Kidney tubule cell (primary cell): ENCODE measurements around the gene LAMB1.
A peak's percentile ranks its signal among the peaks of the same experiment; 100 is the strongest.
"Not testable (repeated sequence)": the region's sequence is repeated elsewhere in the genome, so short reads cannot be mapped to it uniquely, and the experiment has no call there.

Source experiments
- DNase-seq: peaks from one replicate; pipeline ENCODE4 v3.0.0-alpha.2; 2018; ENCODE audit warnings: low spot score

Gene LAMB1

GRCh38 chr7:107971613-107972012 is 31.3 kb downstream of the LAMB1 start:
- DNase-seq: no peak

GRCh38 chr7:107971100-107971499 is 31.9 kb downstream of the LAMB1 start:
- no peak for DNase-seq

- DNase-seq: no peak
These were observed 33.1 kb downstream of the LAMB1 start for GRCh38 chr7:107969856-107970255.

DNA sequence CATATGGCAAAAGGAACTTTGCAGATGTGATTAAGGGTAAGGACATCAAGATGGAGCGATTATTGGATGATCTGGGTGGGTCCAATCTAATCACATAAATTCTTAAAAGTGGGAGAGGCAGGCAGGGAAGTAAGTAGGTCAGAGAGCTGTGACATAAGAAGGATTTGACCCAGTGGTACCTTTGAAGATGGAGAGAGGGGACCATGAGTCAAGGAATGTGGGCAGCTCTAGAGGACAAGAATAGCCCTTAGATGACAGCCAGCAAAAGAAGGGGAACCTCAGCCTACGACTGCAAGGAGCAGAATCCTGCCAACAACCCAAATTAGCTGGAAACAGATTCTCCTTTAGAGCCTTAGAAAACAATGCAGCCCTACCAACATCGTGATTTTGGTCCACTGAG is 34.5 kb downstream of the LAMB1 start:
- DNase-seq: no peak

DNA sequence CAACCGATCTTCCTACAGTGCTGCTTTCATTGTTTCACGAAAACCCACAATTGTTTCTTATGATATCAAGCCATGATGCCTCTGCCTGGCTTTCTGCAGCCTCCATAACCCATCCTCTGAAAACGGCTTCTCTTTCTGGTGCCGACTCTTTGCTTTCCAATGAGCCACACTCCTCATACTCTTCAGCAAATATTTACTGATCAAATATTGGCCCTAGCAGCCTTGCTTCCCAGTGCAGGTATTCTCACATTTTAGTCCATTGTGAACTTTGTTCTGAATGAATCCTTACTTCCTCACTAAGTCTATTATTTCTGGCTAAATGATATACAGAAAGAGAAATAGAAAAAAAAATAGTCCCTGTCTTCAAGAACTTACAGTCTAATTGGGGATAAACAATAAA is 35.5 kb downstream of the LAMB1 start:
- DNase-seq: no peak

DNA sequence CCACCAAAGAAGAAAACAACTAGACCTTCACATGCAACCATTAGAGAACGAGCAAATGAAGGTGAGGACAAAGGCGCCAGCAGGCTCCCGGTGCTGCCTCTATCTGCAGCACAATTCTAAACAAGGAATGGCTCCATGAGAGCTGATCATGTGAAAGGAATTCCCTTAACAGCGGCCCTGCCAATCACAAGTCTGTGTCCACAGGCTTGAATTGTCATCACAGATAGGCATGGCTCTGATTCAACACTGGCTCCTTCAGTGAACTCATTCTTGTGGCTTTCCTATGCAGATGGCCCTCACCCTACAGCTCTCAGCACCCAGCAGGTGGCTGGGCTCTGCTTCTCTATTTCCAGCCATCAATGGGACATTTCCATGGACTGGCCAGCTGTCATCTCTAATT is 36.2 kb downstream of the LAMB1 start:
- DNase-seq: peak; percentile 94

DNA sequence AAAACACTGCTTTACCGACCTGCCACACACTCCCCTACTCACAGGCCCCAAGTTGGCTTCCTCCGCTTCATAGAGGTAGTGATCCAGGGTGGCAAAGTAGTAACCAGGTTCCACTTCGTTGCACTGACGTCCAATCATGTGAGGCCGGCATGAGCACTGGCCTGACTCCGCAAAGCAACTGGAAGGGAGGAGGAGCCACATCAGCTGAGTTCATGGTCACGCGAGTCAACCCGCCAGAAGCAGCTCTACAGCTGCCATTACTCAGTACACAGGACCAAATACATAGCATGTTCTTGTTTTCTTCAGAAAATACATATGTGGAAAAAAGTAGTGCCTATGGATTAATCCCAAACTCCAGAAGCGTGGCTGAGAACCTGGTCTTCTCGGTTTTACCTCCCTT is 38.5 kb downstream of the LAMB1 start:
- DNase-seq: peak; percentile 51

DNA sequence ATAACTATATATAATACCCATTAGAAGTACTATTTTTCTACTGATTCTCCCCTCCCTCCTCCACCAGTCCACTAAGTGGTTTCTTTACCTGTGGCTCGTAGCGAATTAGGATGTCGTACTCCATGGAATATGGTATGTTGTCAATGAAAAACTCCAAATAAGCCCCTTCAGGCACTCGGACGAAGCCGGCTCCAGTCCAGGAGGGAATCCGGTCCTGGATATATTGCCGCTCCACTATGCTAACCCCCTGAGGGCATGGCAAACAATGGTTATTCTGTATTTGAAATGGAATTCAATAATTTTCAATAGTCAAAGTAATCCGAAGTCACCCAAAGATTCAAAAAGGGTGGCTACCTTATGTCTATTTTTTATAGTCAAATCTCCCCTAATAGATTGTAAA is 40.1 kb downstream of the LAMB1 start:
- no peak for DNase-seq

DNA sequence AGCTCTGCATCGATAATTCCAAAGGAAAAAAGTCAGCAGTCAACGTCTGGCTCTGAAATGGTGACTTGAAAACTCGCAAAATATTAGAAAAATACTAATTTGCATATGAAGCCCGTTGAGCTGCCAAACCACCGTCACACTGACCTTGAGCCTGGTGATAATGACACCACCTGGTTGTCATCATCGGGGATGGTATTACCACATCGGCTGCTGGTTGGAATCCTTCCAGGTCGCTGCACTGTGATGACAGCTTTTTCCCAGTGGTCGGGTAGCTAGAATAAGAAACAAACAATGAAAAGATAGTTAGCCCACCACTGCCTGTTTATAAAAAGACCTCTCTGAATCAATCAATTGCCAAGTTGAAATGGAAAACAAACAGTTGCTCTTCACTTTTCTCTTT is 41.6 kb downstream of the LAMB1 start:
- DNase-seq: no peak

DNA sequence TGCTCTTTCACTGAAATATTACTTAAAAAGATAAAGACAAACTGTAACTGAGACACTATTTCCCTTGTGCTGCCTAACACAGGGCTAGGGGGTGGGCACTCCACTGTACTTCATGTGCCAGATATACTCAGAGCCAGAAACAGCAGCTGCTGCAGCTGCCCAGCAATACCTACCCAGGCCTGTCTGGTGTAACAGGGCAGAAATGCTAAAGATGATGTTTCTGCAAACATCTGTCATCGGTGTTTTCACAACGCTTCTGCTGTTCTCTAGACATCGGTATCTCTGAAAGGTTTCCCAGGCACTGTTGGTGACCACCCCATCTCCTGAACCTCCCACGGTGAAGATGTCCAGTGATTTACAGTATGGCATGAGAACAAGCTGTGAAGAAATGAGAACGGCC is 42.7 kb downstream of the LAMB1 start:
- DNase-seq: no peak

- no peak for DNase-seq
These were observed 43.4 kb downstream of the LAMB1 start for GRCh38 chr7:107959527-107959898.

GRCh38 chr7:107958764-107959526 is 44.0 kb downstream of the LAMB1 start:
- no peak for DNase-seq

- no peak for DNase-seq
These were observed 45.5 kb downstream of the LAMB1 start for GRCh38 chr7:107957436-107957835.

- DNase-seq: not testable (repeated sequence)
These were observed 46.0 kb downstream of the LAMB1 start for GRCh38 chr7:107956950-107957349.

- no peak for DNase-seq
These were observed 47.6 kb downstream of the LAMB1 start for GRCh38 chr7:107955394-107955793.

DNA sequence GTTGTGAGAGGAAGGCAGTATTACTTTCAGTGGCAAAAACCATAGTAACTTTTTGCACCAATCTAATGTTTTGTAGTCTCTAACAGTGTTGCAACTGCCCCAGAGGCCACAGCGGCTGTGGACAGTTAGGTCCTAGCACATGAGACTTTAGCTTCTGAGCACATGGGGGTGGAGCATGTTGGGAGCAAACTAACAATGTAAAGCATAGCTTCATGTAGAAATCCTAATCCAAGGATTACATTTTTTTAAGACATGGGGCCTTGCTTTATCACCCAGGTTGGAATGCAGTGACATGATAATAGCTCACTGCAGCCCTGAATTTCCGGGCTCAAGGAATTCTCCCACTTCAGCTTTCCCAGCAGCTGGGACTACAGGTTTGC is 49.0 kb downstream of the LAMB1 start:
- DNase-seq: no peak

GRCh38 chr7:107953265-107953923 is 49.6 kb downstream of the LAMB1 start:
- DNase-seq: no peak

DNA sequence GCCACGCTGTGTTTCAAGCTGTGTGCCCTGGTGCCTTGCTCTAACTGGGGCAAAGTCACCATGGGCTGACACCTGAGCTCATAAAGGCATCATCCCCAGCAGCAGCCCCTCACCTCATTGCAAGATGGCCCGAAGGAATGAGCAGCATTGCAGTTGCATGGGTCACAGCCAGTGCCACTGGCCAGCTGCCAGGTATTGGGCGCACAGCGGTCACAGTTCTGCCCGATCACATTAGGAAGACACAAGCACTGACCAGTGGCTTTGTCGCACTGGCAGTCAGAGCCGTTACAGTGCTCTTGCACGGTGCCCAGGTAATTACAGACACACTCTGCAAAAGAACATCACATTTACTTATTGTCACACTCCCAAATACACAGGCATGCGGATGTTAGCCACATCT is 51.1 kb downstream of the LAMB1 start:
- peak; percentile 58 for DNase-seq

DNA sequence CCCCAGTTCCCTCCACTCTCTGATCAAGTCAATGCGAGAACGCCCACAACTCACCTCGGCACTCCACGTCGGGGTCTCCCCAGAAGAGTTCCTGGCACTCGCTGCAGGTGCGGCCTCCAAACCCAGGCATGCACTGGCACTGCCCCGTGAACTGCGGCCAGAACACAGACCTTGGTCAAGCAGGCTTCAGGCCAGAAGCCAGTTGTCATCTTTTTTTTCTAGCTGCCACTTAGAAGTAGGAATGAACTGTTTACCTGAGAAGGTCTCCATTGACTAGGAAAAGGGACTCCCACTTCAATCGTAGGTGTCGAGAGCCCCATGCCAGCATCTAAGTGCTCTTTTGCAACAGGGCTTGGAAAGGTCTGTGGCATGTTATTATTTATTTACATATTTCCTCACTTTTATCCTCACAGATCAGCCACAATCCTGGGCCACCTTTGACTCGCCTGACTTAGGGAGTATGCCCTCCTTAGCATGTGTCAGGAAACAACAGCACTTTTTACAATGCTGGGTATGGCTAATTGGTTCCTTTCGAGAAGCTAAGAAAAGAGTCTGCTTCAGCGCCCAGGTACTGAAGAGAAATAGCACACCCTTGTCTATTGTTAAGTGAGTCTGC is 51.7 kb downstream of the LAMB1 start:
- DNase-seq: no peak

DNA sequence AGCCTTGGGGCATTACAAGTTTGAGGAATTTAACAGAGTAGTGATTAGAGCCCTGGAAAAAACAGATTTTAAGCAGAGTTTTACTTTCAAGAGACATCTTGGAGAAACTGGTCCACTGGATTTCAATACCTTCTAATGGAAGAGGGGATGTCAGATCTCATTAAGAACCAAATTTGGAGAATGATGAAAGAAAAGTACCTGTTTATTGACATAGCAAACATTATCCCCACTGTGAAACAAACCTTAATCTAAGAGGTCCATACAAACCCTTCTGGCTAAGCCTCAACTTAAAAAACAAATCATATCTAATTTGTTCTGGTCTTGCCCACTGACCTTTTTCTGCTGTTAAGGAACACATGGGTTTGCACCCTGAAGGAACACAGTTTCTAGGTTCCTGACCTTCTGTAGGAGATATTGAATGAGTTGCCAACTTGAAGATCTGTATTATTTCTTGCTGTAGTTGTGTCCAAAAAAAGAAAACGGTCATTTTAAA is 53.5 kb downstream of the LAMB1 start:
- no peak for DNase-seq

DNA sequence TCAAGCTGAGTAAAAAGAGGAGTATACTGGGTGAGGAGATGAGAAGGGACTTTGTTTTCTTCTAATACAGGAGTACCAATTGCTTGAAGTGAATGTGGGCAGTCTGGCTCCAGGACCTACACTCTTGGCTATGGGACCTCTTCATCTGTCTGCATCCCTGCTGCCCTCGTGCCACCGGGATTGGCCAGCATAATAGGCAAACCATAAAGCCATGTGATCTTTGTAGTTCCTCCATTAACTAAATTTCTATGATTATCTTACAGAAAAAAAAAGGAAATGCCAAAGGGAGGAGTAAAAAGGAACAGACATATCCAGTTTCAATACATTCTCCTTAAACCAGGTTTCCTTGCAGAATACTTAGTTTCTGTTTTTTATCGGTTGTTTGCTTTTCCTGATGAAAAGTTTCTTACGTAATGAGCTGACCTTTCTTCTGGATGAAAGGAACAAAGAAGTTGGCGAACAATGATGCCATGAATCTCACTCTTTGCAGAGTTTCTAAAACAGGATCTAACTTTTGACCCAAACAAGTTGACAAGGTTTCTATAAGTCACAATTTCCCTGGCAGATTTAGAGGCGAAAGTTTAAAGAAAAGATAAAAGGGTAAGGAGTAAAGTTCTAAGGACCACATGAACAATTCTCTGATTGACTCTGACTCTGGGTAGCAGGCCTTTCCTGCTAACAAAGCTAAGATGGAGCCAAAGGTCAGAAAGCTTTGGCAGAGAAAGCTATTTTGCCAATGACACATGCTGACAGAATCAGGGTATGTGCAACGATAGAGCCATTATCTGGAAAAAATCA is 54.1 kb downstream of the LAMB1 start:
- DNase-seq: peak; percentile 78

GRCh38 chr7:107946881-107947280 is 56.1 kb downstream of the LAMB1 start:
- DNase-seq: no peak

- no peak for DNase-seq
These were observed 56.5 kb downstream of the LAMB1 start for GRCh38 chr7:107946451-107946850.
